Stomach (tissue), 19 donors: Measurements from ENCODE around the gene LYZ. TPM values are rescaled to one million over a fixed set of nuclear protein-coding genes. Genes with fewer than 3 reads are reported as not detected.

Experiments used
- DNase-seq, 2 donors: peaks; one replicate each; pipeline versions ENCODE4 v3.0.0 to v3.0.0-alpha.2; 2013 to 2019
- H3K27ac ChIP-seq, 5 donors: fragments of 200-600 bp in 4 of 5; sonication (generic) in 4 of 5; one replicate each; pipeline ENCODE4 v1.5.1; 2013 to 2019; ENCODE audit warnings: mild to moderate bottlenecking in 1 of 5, moderate library complexity in 1 of 5
- H3K27me3 ChIP-seq, 3 donors: fragments of 200-600 bp; sonication (generic); one replicate each; pipeline ENCODE4 v1.5.1; 2017 to 2019; ENCODE audit warnings: mixed run types in 1 of 3
- H3K36me3 ChIP-seq, 4 donors: fragments of 200-600 bp; sonication (generic); 1 replicate in 3 of 4; 2 replicates in 1 of 4; pipeline ENCODE4 v1.5.1; 2016 to 2019
- H3K4me1 ChIP-seq, 4 donors: fragments of 200-600 bp; sonication (generic); one replicate each; pipeline ENCODE4 v1.5.1; 2016 to 2019
- H3K4me3 ChIP-seq, 4 donors: fragments of 200-600 bp; sonication (generic) in 3 of 4; one replicate each; pipeline ENCODE4 v1.5.1; 2016 to 2019; ENCODE audit warnings: mild to moderate bottlenecking in 1 of 4
- H3K9me3 ChIP-seq, 4 donors: fragments of 200-600 bp; sonication (generic); one replicate each; pipeline ENCODE4 v1.5.1; 2016 to 2019
- EP300 ChIP-seq: sonication (generic); formaldehyde crosslinking; IDR thresholded peaks from one replicate; pipeline ENCODE4 v1.6.1; 2017; ENCODE audit warnings: antibody characterized with exemption
- POLR2A ChIP-seq, 4 donors: fragments of 450-650 bp; IDR thresholded peaks; one replicate each; pipeline ENCODE4 v1.6.1; 2016; ENCODE audit warnings: antibody characterized with exemption in 4 of 4, control low read depth in 2 of 4, mild to moderate bottlenecking in 1 of 4, moderate library complexity in 1 of 4
- POLR2AphosphoS5 ChIP-seq, 3 donors: sonication (generic); formaldehyde crosslinking; IDR thresholded peaks; one replicate each; pipeline ENCODE4 v1.6.1; 2016; ENCODE audit warnings: antibody characterized with exemption in 3 of 3
- WGBS, 5 donors: extraction: QIAGEN DNeasy Blood & Tissue Kit in 3 of 5; methylation state at CpG; one replicate each; pipeline versions ENCODE4 v1.1.5 to v1.1.7; 2013 to 2018; 5-methylcytosine and 5-hydroxymethylcytosine counted together
- intact Hi-C: fragments of 100-400 bp; cut with DNase I; formaldehyde crosslinking; loops from one replicate; pipeline ENCODE4 v1.15.1; 2023; ENCODE audit warnings: low total_unique reads
- long read RNA-seq, 10 donors: transcript quantifications; one replicate each; lab custom pipeline, GENCODE V29; 2026
- polyA plus RNA-seq, 3 donors: library from polyadenylated mRNA; stranded (reverse); fragments of 200-250 nt; gene quantifications; one replicate each; pipeline ENCODE4 v1.2.3, GENCODE V29; 2013
- total RNA-seq, 5 donors: library from RNA; depleted of rRNA; stranded (reverse); fragments of >200 nt; gene quantifications; one replicate each; pipeline versions ENCODE4 v1.1.0 to v1.2.3, GENCODE V29; 2014 to 2016
- TF ChIP-seq, protein P1 (sequence below), 7 experiments: fragments of 450-650 bp in 4 of 7; fragments of 200-600 bp in 3 of 7; sonication (generic) in 3 of 7; IDR thresholded peaks; one replicate each; pipeline ENCODE4 v1.5.1; 2016 to 2019; ENCODE audit warnings: antibody characterized with exemption in 7 of 7, control low read depth in 2 of 7, mild to moderate bottlenecking in 1 of 7
- donor health status: healthy with polysubstance abuse.
- donor health status: Bipolar disorder and iron deficiency.
- donor health status: healthy.

Gene LYZ
- 1,000 to 10,000 TPM in 1 of 5 donors, 100 to 1,000 TPM in 2, 10 to 100 TPM in 2; 24.0 to 2,662 (median 177) TPM for total RNA-seq
- polyA plus RNA-seq, result 100 to 1,000 TPM; 134 to 541 (median 503) TPM
- long read RNA-seq, donor 1, transcript LYZ-201 (4 exons, 1,530 nt), result major isoform, 210 of 2,674 reads
- long read RNA-seq, donor 1, partial matches to known transcripts, result 2,460 of 2,674 reads
- long read RNA-seq, donor 1, other reads (novel, unspliced or antisense), result 0 of 2,674 reads
- long read RNA-seq, donor 2, transcript LYZ-202 (2 exons, 558 nt), result minor isoform, 6 of 329 reads
- long read RNA-seq, donor 2, transcript LYZ-201 (4 exons, 1,530 nt), result major isoform, 289 of 329 reads
- long read RNA-seq, donor 2, partial matches to known transcripts, result 27 of 329 reads
- long read RNA-seq, donor 2, other reads (novel, unspliced or antisense), result 5 of 329 reads
- long read RNA-seq, donor 3, transcript LYZ-201 (4 exons, 1,530 nt), result major isoform, 271 of 306 reads
- long read RNA-seq, donor 3, partial matches to known transcripts, result 22 of 306 reads
- long read RNA-seq, donor 3, other reads (novel, unspliced or antisense), result 9 of 306 reads
- long read RNA-seq, donor 4, transcript LYZ-201 (4 exons, 1,530 nt), result major isoform, 47 of 49 reads
- long read RNA-seq, donor 4, partial matches to known transcripts, result 0 of 49 reads
- long read RNA-seq, donor 4, other reads (novel, unspliced or antisense), result 0 of 49 reads
- long read RNA-seq, donor 5, transcript LYZ-201 (4 exons, 1,530 nt), result major isoform, 236 of 252 reads
- long read RNA-seq, donor 5, partial matches to known transcripts, result 9 of 252 reads
- long read RNA-seq, donor 5, other reads (novel, unspliced or antisense), result 5 of 252 reads
- long read RNA-seq, donor 6, transcript LYZ-201 (4 exons, 1,530 nt), result major isoform, 1,295 of 1,512 reads
- long read RNA-seq, donor 6, transcript LYZ-202 (2 exons, 558 nt), result minor isoform, 25 of 1,512 reads
- long read RNA-seq, donor 6, partial matches to known transcripts, result 129 of 1,512 reads
- long read RNA-seq, donor 6, other reads (novel, unspliced or antisense), result 61 of 1,512 reads
- long read RNA-seq, donor 7, transcript LYZ-201 (4 exons, 1,530 nt), result major isoform, 358 of 414 reads
- long read RNA-seq, donor 7, transcript LYZ-202 (2 exons, 558 nt), result minor isoform, 6 of 414 reads
- long read RNA-seq, donor 7, partial matches to known transcripts, result 27 of 414 reads
- long read RNA-seq, donor 7, other reads (novel, unspliced or antisense), result 23 of 414 reads
- long read RNA-seq, donor 8, transcript LYZ-202 (2 exons, 558 nt), result minor isoform, 8 of 635 reads
- long read RNA-seq, donor 8, transcript LYZ-201 (4 exons, 1,530 nt), result major isoform, 549 of 635 reads
- long read RNA-seq, donor 8, partial matches to known transcripts, result 40 of 635 reads
- long read RNA-seq, donor 8, other reads (novel, unspliced or antisense), result 34 of 635 reads
- long read RNA-seq, donor 9, transcript LYZ-201 (4 exons, 1,530 nt), result major isoform, 193 of 224 reads
- long read RNA-seq, donor 9, partial matches to known transcripts, result 20 of 224 reads
- long read RNA-seq, donor 9, other reads (novel, unspliced or antisense), result 8 of 224 reads
- long read RNA-seq, donor 10, transcript LYZ-201 (4 exons, 1,530 nt), result major isoform, 157 of 185 reads
- long read RNA-seq, donor 10, transcript LYZ-202 (2 exons, 558 nt), result minor isoform, 6 of 185 reads
- long read RNA-seq, donor 10, partial matches to known transcripts, result 22 of 185 reads
- long read RNA-seq, donor 10, other reads (novel, unspliced or antisense), result 0 of 185 reads

DNA sequence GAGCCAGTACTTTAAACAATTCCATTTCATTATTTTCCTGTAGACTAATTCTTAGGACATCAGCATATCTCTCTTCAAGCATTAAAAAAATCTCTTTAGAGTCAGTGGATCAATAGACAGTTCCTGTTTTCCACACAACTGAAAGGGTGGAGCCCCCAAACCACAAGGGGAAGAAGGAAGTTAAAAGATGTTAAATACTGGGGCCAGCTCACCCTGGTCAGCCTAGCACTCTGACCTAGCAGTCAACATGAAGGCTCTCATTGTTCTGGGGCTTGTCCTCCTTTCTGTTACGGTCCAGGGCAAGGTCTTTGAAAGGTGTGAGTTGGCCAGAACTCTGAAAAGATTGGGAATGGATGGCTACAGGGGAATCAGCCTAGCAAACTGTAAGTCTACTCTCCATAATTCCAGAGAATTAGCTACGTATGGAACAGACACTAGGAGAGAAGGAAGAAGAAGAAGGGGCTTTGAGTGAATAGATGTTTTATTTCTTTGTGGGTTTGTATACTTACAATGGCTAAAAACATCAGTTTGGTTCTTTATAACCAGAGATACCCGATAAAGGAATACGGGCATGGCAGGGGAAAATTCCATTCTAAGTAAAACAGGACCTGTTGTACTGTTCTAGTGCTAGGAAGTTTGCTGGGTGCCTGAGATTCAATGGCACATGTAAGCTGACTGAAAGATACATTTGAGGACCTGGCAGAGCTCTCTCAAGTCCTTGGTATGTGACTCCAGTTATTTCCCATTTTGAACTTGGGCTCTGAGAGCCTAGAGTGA, at the start of gene LYZ:
LYZ (plus strand) TSS at position 220 of the 777 bp plus-strand sequence; CDS start at position 248, 28 bp downstream.
- peak within 1 kb of the TSS; percentile 7 to 41 (median 34) for H3K4me3 ChIP-seq
- peak; percentile 53 to 73 for DNase-seq
- WGBS, 5 donors, result 29 to 50% (median 40%) methylated on average over 4 of the region's 4 CpGs
- intact Hi-C loops, result no loop called here
- no peaks in the 10 kb centered on the region for H3K9me3 ChIP-seq
- peaks cover 0 to 10% (median 4%) of the 10 kb centered on the region in 4 donors for H3K36me3 ChIP-seq
- no peaks in the 10 kb centered on the region for H3K27me3 ChIP-seq
- peak within 1 kb of the TSS; percentile 45 to 85 (median 76) for H3K27ac ChIP-seq
- TF ChIP-seq, protein P1, sequence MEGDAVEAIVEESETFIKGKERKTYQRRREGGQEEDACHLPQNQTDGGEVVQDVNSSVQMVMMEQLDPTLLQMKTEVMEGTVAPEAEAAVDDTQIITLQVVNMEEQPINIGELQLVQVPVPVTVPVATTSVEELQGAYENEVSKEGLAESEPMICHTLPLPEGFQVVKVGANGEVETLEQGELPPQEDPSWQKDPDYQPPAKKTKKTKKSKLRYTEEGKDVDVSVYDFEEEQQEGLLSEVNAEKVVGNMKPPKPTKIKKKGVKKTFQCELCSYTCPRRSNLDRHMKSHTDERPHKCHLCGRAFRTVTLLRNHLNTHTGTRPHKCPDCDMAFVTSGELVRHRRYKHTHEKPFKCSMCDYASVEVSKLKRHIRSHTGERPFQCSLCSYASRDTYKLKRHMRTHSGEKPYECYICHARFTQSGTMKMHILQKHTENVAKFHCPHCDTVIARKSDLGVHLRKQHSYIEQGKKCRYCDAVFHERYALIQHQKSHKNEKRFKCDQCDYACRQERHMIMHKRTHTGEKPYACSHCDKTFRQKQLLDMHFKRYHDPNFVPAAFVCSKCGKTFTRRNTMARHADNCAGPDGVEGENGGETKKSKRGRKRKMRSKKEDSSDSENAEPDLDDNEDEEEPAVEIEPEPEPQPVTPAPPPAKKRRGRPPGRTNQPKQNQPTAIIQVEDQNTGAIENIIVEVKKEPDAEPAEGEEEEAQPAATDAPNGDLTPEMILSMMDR (IDR thresholded peaks at IDR 0.05), result no peak
- TF ChIP-seq POLR2AphosphoS5 (IDR thresholded peaks at IDR 0.05), result peak in 2 of 3 donors; percentile 80
- H3K4me1 ChIP-seq, result peaks cover 24 to 46% (median 34%) of the 10 kb centered on the region in 4 donors

DNA sequence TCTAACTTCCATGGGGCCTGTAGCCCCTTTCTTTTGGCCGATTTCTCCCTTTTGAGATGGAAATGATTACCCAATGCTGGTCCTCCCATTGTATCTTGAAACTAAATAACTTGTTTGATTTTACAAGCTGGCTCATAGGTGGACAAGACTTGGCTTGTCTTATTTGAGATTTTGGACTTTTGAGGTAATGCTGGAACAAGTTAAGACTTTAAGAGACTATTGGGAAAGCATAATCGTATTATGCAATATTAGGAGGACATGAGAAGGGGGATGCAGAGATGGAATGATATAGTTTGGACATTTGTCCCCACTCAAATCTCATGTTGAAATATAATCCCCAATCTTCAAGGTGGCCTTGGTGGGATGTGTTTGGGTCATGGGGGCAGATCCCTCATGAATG, 49.2 kb upstream of the LYZ start:
- Histone ChIP-seq H3K9me3 (peaks cover 0 to 12% (median under 1%) of the 10 kb centered on the region in 4 donors), H3K27me3 (no peaks in the 10 kb centered on the region), H3K27ac (no peak overlapping the region), H3K4me3 (no peak overlapping the region), H3K36me3 (no peaks in the 10 kb centered on the region), H3K4me1 (no peaks in the 10 kb centered on the region)
- intact Hi-C loops, result no loop called here
- WGBS, 5 donors, result 89 to 96% (median 90%) methylated on average over 2 of the region's 2 CpGs
- TF ChIP-seq, protein P1 (IDR thresholded peaks at IDR 0.05), result no peak
- TF ChIP-seq EP300 (no peak), POLR2A (IDR thresholded peaks at IDR 0.05) (no peak), POLR2AphosphoS5 (IDR thresholded peaks at IDR 0.05) (no peak)
- no peak for DNase-seq

DNA sequence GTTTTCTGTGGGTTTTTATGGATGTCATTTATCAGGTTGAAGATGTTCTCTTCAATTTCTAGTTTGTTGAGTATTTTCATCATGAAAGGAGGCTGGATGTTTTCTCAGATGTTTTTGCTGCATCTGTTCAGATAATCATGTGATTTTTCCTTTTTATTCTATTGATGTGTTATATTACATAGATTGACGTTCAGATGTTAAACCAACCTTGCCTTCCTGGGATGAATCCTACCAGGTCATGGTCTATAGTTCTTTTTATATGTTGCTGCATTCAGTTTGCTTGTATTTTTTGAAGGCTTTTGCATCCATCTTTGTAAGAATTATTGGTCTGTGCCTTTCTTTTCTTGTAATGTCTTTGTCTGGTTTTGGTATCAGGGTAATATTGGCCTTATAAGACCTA, 43.9 kb upstream of the LYZ start:
- no peak for DNase-seq
- Histone ChIP-seq H3K27ac (no peak overlapping the region), H3K9me3 (peaks cover 0 to 27% (median 7%) of the 10 kb centered on the region in 4 donors), H3K36me3 (no peaks in the 10 kb centered on the region), H3K4me3 (no peak overlapping the region), H3K27me3 (no peaks in the 10 kb centered on the region), H3K4me1 (no peaks in the 10 kb centered on the region)
- intact Hi-C loops, result no loop called here
- TF ChIP-seq POLR2A (IDR thresholded peaks at IDR 0.05) (no peak), POLR2AphosphoS5 (IDR thresholded peaks at IDR 0.05) (no peak), EP300 (no peak)
- TF ChIP-seq, protein P1 (IDR thresholded peaks at IDR 0.05), result no peak
- WGBS, 5 donors, result 85 to 97% (median 94%) methylated on average over 1 of the region's 1 CpG
